ENCODE measurements around the gene KCNK1.

KCNK1 gene

GRCh38 chr1:233586301-233586700, 27.6 kb upstream of the KCNK1 start:
- Mint-ChIP-seq H3K9me3 (peaks cover 4% of the 10 kb centered on the region), H3K4me1 (no peaks in the 10 kb centered on the region), H3K27ac (no peak overlapping the region), H3K4me3 (no peak overlapping the region), H3K36me3 (ENCODE audit: low read depth) (no peaks in the 10 kb centered on the region), H3K27me3 (ENCODE audit: low read depth) (peaks cover 30% of the 10 kb centered on the region)
- no peak for TF ChIP-seq CTCF (IDR thresholded peaks at IDR 0.05; ENCODE audit: unreplicated experiment in 3 of 3)

DNA sequence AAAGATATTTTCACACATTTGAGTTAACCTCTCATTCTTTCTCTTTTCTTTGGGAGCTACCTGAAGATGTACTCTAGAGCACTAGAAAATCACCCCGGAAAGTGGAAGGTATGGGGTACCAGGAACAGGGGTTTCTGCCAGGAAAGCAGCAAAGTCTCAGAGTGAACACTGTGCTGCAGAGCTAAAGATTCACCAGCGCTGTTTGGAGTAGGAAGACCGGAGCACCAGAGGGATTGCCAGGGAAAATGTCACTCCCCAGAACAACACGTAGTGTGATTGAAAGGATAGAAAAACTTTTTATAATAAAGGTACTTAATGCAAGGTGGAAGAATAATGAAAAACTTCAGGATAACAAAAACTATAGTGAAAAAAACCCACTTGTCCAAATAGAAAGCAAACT, 26.7 kb upstream of the KCNK1 start:
- Mint-ChIP-seq H3K4me3 (no peak overlapping the region), H3K27me3 (ENCODE audit: low read depth) (peaks cover 38% of the 10 kb centered on the region), H3K4me1 (no peaks in the 10 kb centered on the region), H3K36me3 (ENCODE audit: low read depth) (no peaks in the 10 kb centered on the region), H3K9me3 (peaks cover 4% of the 10 kb centered on the region), H3K27ac (no peak overlapping the region)
- TF ChIP-seq CTCF (IDR thresholded peaks at IDR 0.05; ENCODE audit: unreplicated experiment in 3 of 3): no peak

GRCh38 chr1:233587958-233588799, 25.7 kb upstream of the KCNK1 start:
- H3K27ac Mint-ChIP-seq: no peak overlapping the region
- H3K27me3 Mint-ChIP-seq (ENCODE audit: low read depth): peaks cover 48% of the 10 kb centered on the region
- TF ChIP-seq CTCF (IDR thresholded peaks at IDR 0.05; ENCODE audit: unreplicated experiment in 3 of 3): no peak
- no peaks in the 10 kb centered on the region for H3K9me3 Mint-ChIP-seq
- no peaks in the 10 kb centered on the region for H3K36me3 Mint-ChIP-seq (ENCODE audit: low read depth)
- H3K4me1 Mint-ChIP-seq: no peaks in the 10 kb centered on the region
- H3K4me3 Mint-ChIP-seq: no peak overlapping the region

GRCh38 chr1:233597489-233597901, 16.4 kb upstream of the KCNK1 start:
- Mint-ChIP-seq H3K4me3 (no peak overlapping the region), H3K9me3 (peaks cover 3% of the 10 kb centered on the region), H3K4me1 (peaks cover 24% of the 10 kb centered on the region), H3K27ac (no peak overlapping the region), H3K27me3 (ENCODE audit: low read depth) (peaks cover 11% of the 10 kb centered on the region), H3K36me3 (ENCODE audit: low read depth) (no peaks in the 10 kb centered on the region)
- no peak for TF ChIP-seq CTCF (IDR thresholded peaks at IDR 0.05; ENCODE audit: unreplicated experiment in 3 of 3)

GRCh38 chr1:233598891-233599541, 14.9 kb upstream of the KCNK1 start:
- Mint-ChIP-seq H3K27ac (no peak overlapping the region), H3K4me3 (no peak overlapping the region), H3K9me3 (peaks cover 6% of the 10 kb centered on the region), H3K27me3 (ENCODE audit: low read depth) (peaks cover 4% of the 10 kb centered on the region), H3K36me3 (ENCODE audit: low read depth) (no peaks in the 10 kb centered on the region), H3K4me1 (peaks cover 24% of the 10 kb centered on the region)
- TF ChIP-seq CTCF (IDR thresholded peaks at IDR 0.05; ENCODE audit: unreplicated experiment in 3 of 3): no peak
